GM19193 (cell line): ENCODE data around the gene TDP1.

ENCODE experiments used
- POLR2A ChIP-seq: IDR thresholded peaks from 4 replicates; pipeline ENCODE4 v1.6.1; 2011; ENCODE audit not compliant: insufficient read depth, insufficient read length; ENCODE audit errors: extremely low read depth

Gene TDP1

DNA sequence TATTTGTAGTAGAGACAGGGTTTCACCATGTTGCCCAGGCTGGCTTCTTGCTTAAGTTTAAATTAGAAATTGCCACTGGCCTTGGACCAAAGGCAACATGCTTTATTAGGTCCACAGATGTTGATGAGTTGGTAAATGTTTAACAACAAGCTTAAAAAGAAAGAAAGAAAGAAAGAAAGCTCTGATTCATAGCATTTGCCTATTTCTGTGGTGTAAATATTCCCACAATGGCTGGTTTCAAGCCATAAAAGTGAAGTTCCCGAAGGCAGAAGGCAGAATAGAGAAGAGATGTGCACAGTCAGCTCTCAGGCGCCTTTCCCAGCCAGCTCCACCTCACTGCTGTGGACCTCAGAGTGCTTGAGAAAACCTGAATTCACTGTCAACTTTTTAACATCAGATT lies 132.4 kb downstream of the TDP1 start:
- TF ChIP-seq POLR2A, result no peak

DNA sequence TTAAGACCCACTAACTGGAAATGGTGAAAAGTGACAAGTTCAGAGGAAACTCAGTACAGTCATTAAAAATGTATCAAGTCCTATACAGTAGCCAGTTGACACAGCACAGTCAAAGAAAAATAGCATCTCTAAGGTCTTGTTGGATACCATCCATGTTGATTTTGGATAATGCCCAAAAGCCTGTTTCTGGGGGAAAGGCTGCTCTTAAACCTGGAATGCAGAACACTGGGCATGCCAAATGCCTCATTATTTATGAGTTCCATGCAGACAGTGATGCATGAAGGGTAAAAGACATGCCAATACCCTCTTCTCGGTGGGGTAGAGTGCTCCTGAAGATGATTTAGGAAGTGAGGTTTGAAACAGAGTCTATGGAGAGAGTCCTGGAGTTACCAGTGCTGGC lies 135.7 kb downstream of the TDP1 start:
- no peak for TF ChIP-seq POLR2A

DNA sequence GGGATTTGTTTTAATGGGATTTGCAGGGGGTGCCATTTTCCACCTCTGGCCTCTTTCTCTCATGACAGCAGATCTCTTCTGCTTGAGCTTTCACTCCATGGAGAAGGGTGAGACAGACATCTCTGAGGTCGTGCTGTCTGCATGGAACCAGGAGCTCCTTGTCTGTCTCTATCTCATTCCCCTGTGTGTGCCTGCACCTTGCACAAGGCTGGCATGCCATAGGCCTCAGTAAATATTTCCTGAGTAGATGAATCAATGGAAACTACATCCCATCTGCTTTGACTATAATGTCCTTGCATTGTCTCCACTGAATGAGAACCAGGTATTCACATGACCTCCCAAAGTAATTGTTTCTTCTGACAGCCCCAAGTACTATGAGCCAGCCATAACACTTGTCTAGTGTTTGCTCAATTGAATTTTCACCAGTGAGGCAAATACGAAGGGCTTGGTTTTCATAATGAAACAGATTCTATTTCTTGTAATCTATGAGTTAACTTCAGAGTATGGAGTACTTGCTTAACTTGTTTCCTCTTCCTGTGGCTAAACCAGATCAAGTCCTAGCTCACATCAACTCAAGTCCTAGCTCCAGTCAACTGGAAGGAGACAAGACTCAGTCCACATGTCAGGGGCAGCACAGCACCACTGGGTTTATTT lies 138.3 kb downstream of the TDP1 start:
- no peak for TF ChIP-seq POLR2A
